ENCODE results near the gene PITRM1.

DNA sequence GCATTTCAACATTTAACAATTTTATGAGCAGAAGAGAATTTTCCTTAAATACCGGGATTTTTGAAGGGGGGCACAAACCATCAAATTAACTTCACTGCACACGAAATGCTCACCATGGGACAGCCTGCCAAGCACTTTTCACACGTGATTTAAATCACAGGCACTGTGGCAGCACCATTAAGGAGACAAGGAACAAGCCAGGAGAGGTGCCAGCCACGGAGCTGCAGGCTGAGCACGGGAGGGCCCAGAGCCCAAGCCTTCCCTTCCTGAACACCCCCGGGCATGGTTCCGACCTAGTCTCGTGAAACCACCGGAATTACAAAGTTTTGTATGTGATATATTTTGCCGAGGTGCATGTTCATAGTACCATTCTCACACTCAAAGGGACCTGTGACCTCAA is 13.4 kb downstream of the PITRM1 start:
- TF ChIP-seq, protein P1, sequence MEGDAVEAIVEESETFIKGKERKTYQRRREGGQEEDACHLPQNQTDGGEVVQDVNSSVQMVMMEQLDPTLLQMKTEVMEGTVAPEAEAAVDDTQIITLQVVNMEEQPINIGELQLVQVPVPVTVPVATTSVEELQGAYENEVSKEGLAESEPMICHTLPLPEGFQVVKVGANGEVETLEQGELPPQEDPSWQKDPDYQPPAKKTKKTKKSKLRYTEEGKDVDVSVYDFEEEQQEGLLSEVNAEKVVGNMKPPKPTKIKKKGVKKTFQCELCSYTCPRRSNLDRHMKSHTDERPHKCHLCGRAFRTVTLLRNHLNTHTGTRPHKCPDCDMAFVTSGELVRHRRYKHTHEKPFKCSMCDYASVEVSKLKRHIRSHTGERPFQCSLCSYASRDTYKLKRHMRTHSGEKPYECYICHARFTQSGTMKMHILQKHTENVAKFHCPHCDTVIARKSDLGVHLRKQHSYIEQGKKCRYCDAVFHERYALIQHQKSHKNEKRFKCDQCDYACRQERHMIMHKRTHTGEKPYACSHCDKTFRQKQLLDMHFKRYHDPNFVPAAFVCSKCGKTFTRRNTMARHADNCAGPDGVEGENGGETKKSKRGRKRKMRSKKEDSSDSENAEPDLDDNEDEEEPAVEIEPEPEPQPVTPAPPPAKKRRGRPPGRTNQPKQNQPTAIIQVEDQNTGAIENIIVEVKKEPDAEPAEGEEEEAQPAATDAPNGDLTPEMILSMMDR (conservative IDR thresholded peaks at IDR 0.05) = no peak
- TF ChIP-seq ZFX (IDR thresholded peaks at IDR 0.05) = no peak
